Measurements from ENCODE around the gene BRAT1. TPM values are rescaled to one million over a fixed set of nuclear protein-coding genes. Genes with fewer than 3 reads are reported as not detected.

The BRAT1 gene
- polyA plus RNA-seq, 6 donors from 2014 or later = 17.7 to 29.3 (median 20.6) TPM

DNA sequence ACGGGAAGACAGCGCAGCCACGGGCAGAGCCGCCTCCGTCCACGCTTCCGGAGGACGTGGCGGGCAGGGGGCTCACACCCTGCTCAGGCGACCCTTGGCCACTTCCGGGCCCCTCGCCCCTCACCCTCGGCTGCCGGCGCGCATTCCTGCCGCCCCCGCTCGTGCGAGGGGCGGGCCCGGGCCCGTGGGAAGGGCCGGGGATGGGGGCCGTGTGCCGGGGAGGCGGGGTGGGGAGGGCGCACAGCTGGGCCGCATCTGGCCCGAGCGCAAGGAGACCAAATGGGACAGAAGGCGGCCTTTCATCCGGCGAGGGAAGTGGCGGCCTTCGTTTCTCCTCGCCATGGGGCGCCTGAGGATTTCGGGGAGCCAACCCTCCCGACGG, 36.6 kb downstream of the BRAT1 start:
- DNase-seq (no peak), ATAC-seq (ENCODE audit: low read depth in 2 of 2) (no peak)
- H3K36me3 Mint-ChIP-seq = peaks cover 0 to 13% of the 10 kb centered on the region in 2 donors
- H3K9me3 Mint-ChIP-seq = no peaks in the 10 kb centered on the region
- peak overlapping the region; percentile 78 to 91 (median 85) for H3K4me3 Mint-ChIP-seq
- H3K27ac Mint-ChIP-seq = peak overlapping the region; percentile 57 to 98 (median 94)
- H3K4me1 Mint-ChIP-seq = peaks cover 30 to 45% (median 38%) of the 10 kb centered on the region in 3 donors
- H3K27me3 Mint-ChIP-seq = no peaks in the 10 kb centered on the region

DNA sequence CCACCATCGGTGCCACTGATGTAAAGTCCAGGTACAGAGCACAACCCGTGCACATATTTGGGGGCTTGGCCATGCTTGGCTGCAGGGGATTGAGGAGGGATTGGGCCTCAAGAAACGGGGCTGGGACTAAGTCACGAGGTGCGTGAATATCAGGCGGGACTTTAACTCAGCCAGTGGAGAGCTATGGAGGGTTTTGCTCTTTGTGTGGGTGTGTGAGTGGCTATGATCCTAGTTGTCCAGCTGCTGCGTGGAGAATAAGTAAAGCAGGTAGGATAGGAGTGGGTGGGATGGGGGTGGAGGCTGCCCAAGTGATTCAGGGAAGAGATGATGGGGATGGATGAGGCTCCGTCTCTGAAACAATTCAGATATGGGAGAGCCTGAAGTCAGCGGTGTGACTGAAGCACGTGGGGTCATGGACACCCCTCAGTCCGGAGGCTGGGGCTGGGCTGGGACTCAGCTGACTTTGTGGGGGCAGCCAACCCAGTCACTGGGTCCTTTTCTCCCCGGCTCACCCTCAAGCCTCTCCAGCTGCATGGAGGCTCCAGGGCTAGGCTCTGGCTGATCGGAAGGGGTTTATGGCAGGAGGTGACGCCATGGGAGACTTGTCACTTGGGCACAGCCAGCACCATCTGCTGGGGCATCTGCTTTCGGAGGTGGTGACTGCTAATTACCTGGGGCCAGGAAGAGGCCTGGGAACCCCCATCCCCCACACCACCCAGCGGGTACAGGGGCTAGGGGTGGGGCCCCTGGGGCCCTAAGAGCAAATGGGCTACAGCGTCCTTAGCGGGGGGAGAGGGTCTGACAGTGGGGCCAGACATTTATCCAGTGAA, 37.4 kb downstream of the BRAT1 start:
- Mint-ChIP-seq H3K36me3 (peaks cover 0 to 10% of the 10 kb centered on the region in 2 donors), H3K4me3 (peak overlapping the region; percentile 65 to 88 (median 81)), H3K27ac (peak overlapping the region; percentile 4 to 95 (median 86)), H3K9me3 (no peaks in the 10 kb centered on the region), H3K4me1 (peaks cover 32 to 45% (median 40%) of the 10 kb centered on the region in 3 donors), H3K27me3 (no peaks in the 10 kb centered on the region)
- no peak for DNase-seq
- no peak for ATAC-seq (ENCODE audit: low read depth in 2 of 2)

DNA sequence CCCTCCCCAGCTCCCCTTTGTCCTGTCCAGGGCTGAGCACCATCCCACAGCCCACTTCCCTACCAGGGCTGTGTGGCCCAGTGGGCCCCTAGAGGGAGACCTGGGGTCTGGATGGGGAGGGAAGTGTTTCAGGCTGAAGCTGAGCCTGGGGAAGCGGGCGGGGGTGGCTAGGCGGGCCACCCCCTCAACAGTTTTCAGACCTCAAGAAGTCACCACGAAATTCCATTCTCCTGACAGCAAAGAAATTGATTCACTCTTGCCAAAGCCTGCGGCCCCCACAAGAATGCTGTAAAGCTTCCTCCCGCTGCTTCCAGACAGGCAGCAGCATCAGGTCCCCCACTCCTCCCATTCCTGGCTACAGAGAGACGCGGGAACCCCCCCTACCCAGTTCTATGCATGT, 38.3 kb downstream of the BRAT1 start:
- Mint-ChIP-seq H3K4me1 (peaks cover 34 to 45% (median 40%) of the 10 kb centered on the region in 3 donors), H3K27ac (peak overlapping the region in 2 of 6 donors; percentile 7 to 42), H3K27me3 (no peaks in the 10 kb centered on the region), H3K9me3 (no peaks in the 10 kb centered on the region), H3K36me3 (peaks cover 0 to 5% of the 10 kb centered on the region in 2 donors), H3K4me3 (peak overlapping the region in 2 of 8 donors; percentile 9 to 85)
- no peak for ATAC-seq (ENCODE audit: low read depth in 2 of 2)
- DNase-seq = no peak

DNA sequence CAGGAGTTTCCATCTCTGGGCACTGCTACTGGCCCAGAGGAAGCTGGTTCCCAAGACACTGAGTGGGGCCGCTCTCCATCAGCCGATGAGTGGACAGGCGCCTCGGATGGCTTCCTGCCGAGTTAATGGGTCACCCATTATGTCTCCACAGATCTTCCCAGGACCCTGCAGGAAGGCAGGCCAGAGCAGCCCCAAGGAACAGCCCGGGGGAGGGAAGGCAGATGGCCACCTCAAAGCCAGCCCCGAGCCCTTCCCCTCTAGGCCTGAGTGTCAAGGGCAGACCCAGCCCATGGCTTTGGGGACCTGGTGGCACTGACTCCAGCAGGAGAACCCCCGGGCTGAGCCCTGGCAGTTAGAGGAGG, 39.1 kb downstream of the BRAT1 start:
- peaks cover 33 to 46% (median 40%) of the 10 kb centered on the region in 3 donors for H3K4me1 Mint-ChIP-seq
- no peaks in the 10 kb centered on the region for H3K9me3 Mint-ChIP-seq
- peak overlapping the region in 3 of 6 donors; percentile 36 to 39 (median 38) for H3K27ac Mint-ChIP-seq
- no peaks in the 10 kb centered on the region for H3K36me3 Mint-ChIP-seq
- H3K4me3 Mint-ChIP-seq = peak overlapping the region in 1 of 8 donors; percentile 77
- no peaks in the 10 kb centered on the region for H3K27me3 Mint-ChIP-seq
- no peak for DNase-seq
- ATAC-seq (ENCODE audit: low read depth in 2 of 2) = no peak

DNA sequence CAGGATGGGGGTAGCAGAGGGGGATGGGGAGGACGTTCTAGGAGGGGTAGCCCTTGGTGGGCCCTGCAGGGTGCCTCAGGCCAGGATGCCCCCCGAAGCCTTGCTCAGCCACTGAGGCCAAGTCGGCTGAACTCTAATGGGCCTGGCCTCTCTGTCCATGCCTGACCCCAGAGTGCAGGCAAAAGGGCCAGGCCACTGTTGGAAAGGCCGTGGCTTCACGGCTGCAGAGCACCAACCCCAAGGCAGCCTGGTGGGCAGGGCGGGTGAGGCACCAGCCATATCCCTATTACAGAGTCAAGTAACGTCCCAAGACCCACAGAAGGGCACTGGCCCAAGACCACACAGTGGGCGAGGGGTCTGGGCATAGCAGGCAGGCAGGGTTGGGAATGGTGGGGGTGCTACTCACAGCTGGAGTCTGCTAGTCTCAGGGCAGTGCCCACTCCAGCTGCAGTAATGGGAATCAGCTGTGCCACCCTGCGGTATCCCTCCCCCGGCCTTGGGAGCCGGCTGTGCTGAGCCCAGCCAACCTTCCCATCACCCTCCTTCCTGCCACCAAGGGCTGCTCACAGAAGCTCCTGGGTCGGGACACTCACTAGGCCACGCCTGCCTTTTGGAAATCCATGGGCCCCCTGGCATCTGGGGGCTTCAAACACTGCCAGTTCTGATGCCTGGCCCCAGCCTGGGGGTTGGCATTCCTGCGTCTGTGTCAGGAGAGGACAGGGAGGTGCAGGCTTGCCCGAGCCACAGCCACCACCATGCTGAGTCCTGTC, 39.7 kb downstream of the BRAT1 start:
- H3K27ac Mint-ChIP-seq = peak overlapping the region in 1 of 6 donors; percentile 39
- no peaks in the 10 kb centered on the region for H3K9me3 Mint-ChIP-seq
- H3K27me3 Mint-ChIP-seq = no peaks in the 10 kb centered on the region
- H3K4me3 Mint-ChIP-seq = peak overlapping the region in 1 of 8 donors; percentile 33
- no peaks in the 10 kb centered on the region for H3K36me3 Mint-ChIP-seq
- H3K4me1 Mint-ChIP-seq = peaks cover 34 to 51% (median 42%) of the 10 kb centered on the region in 3 donors
- no peak for ATAC-seq (ENCODE audit: low read depth in 2 of 2)
- DNase-seq = no peak

DNA sequence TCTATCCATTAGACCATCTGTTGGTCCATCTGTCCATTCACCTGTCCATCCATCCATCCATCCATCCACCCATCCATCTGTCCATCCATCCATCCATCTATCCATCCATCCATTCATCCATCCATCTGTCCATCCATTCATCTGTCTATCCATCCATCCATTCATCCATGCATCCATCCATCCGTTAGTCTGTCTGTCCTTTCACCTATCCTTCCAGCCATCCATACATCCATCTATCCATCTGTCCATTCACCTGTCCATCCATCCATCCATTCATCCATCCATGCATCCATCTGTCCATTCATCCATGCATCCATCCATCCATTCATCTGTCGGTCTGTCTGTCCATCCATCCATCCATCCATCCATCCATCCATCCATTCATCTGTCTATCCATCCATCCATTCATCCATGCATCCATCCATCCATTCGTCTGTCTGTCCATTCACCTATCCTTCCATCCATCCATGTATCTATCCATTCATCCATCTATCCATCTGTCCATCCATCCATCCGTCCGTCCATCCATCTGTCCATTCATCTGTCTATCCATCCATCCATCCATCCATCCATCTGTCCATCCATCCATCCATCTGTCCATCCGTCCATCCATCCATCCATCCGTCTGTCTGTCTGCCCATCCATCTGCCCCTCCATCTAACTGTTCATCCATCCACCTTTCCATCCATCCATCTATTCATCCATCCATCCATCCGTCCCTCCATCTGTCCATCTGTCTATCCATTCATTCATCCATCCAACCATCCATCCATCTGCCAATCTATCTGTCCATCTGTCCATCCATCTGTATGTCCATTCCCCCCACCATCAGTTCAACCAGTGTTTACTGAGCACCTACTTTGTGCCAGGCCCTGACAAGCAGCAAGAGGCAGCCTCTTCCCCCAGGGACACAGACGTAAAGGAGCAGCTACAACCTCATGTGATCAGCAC, 40.6 kb downstream of the BRAT1 start:
- Mint-ChIP-seq H3K4me1 (peaks cover 39 to 53% (median 51%) of the 10 kb centered on the region in 3 donors), H3K27me3 (no peaks in the 10 kb centered on the region), H3K36me3 (no peaks in the 10 kb centered on the region), H3K4me3 (no peak overlapping the region), H3K9me3 (no peaks in the 10 kb centered on the region), H3K27ac (no peak overlapping the region)
- DNase-seq = no peak
- no peak for ATAC-seq (ENCODE audit: low read depth in 2 of 2)

DNA sequence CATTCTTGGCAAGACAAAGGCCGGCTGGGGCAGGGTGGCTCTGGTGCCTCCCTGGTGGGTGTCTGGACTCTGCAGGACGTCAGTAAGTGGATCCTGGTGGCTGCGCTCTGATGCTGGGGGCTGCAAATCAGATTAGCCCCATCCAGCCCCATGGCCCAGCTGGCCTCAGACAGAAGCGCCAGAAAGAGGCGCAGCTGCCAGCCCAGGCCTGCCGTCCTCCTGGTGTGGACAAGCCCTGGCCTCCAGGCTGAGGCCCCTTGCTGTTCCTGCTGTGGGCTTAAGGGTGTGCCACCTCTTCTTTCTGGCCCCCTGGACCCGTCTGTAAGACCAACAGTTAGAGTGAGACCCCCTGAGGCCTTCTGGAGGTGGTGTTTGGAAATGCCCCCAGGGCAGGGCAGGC, 41.6 kb downstream of the BRAT1 start:
- no peak for ATAC-seq (ENCODE audit: low read depth in 2 of 2)
- Mint-ChIP-seq H3K9me3 (no peaks in the 10 kb centered on the region), H3K36me3 (no peaks in the 10 kb centered on the region), H3K4me1 (peaks cover 49 to 64% (median 61%) of the 10 kb centered on the region in 3 donors), H3K4me3 (peak overlapping the region in 1 of 8 donors; percentile 79), H3K27ac (peak overlapping the region in 3 of 6 donors; percentile 99 to 100 (median 100)), H3K27me3 (no peaks in the 10 kb centered on the region)
- DNase-seq = no peak

DNA sequence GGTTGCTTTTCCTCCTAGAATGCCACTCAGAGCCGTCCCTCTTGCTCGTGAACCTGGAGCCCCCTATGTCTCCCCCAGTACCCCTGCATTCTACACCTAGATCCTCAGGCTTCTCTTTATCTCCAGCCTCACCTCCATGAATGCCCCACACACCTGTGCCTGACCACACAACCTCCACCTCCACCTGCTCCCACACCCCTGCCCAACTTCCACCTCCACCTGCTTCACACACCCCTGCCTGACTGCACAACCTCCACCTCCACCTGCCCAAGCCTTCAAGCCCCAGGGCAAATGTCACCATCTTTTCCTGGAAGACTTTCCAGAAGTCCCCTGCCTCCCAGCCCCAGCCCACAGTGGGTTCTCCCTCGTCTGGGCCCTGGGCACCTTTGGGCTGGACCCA, 42.6 kb downstream of the BRAT1 start:
- Mint-ChIP-seq H3K36me3 (no peaks in the 10 kb centered on the region), H3K9me3 (no peaks in the 10 kb centered on the region), H3K27me3 (no peaks in the 10 kb centered on the region), H3K4me1 (peaks cover 50 to 65% (median 62%) of the 10 kb centered on the region in 3 donors), H3K4me3 (peak overlapping the region in 7 of 8 donors; percentile 79 to 90 (median 87)), H3K27ac (peak overlapping the region in 5 of 6 donors; percentile 99 to 100 (median 100))
- ATAC-seq (ENCODE audit: low read depth in 2 of 2) = no peak
- no peak for DNase-seq

DNA sequence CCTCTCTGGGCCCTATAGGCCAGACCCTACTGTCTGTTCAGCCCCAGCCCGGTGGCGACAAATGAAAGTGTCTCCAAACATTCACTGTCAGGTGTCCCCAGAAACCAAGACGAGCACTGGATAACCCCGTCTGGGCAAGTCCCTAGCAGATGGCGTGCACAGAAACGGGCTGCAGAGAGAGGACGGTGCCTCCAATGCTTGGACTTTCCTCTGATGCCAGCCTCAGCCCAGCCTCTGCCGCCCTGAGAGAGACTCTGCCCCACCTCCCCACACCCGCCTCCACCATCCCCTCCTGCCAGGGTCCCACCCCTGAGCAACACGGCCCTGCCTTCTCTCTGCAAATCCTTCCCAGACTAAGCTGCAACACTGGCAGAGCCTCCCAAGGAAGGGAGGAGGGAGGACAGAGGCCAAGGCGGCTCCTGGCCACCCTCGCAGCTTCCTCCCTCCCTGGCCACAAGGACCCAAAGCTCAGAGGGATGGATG, 43.1 kb downstream of the BRAT1 start:
- Mint-ChIP-seq H3K27me3 (no peaks in the 10 kb centered on the region), H3K4me3 (peak overlapping the region; percentile 79 to 90 (median 88)), H3K4me1 (peaks cover 53 to 63% (median 62%) of the 10 kb centered on the region in 3 donors), H3K9me3 (no peaks in the 10 kb centered on the region), H3K36me3 (no peaks in the 10 kb centered on the region), H3K27ac (peak overlapping the region in 5 of 6 donors; percentile 99 to 100 (median 100))
- ATAC-seq (ENCODE audit: low read depth in 2 of 2) = peak; percentile 22 to 29
- peak; percentile 65 for DNase-seq

DNA sequence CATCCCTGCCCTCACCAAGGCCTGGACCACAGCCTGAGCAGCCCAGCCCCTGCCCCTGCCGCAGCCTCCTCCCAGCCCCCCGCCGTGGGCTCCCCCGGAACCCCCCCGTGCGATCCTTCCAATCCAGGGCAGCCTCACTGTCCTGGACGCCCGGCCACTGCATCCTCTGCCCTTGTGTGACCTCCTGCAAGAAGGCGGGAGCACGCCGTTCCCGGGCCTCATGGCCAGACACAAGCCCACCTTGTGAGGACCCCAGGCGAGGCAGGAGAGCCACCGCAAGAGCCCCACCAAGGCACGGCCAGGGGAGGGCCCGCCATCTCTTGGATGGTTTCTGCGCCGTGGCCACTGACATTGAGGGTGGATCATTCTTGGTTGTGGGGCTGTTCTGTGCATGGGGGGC, 43.6 kb downstream of the BRAT1 start:
- ATAC-seq (ENCODE audit: low read depth in 2 of 2) (no peak), DNase-seq (no peak)
- peak overlapping the region in 5 of 6 donors; percentile 99 to 100 (median 100) for H3K27ac Mint-ChIP-seq
- peak overlapping the region; percentile 79 to 90 (median 88) for H3K4me3 Mint-ChIP-seq
- H3K4me1 Mint-ChIP-seq = peaks cover 53 to 65% (median 60%) of the 10 kb centered on the region in 3 donors
- H3K27me3 Mint-ChIP-seq = no peaks in the 10 kb centered on the region
- H3K36me3 Mint-ChIP-seq = no peaks in the 10 kb centered on the region
- H3K9me3 Mint-ChIP-seq = no peaks in the 10 kb centered on the region

DNA sequence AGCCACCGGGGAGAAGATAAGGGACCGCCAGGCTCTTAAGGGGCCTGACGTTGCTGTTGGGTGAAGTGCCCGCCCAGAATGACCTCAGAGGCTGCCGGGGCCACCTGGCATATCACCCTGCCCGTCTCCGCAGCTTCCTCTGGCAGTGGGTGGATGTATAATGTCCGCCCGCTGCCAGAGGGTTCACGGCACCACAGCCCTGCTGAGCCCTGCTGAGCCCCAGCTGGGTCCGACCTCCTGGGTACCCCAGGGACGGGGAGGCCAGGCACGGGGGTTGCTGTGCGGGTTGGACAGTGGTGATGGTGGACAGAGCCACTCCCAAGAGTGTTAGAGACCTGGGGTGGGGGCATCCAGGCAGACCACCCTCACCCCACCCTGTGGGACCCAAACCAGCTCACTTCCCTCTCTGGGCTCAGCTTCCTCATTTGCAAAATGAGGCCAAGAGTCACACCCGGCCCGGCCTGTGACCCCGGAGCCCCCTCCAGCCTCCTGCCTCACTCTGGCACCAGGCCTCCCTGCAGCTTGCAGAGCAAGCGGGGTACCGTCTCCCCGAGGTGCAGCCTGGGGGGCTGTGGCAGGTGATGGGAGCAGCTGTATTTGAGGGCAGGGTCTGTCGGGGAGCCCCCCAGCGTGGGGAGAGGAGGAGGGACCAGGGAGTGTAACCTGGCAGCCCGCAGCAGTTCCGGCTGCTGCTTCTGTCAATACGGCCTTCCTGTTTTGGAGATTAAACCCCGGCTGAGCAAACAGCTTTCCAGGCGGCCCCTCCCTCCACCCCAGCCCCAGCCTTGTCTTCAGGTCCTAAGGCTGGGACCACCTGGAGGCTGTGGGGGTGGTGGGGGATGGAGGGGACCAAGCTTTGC, 44.2 kb downstream of the BRAT1 start:
- Mint-ChIP-seq H3K4me1 (peaks cover 53 to 65% (median 64%) of the 10 kb centered on the region in 3 donors), H3K9me3 (no peaks in the 10 kb centered on the region), H3K36me3 (no peaks in the 10 kb centered on the region), H3K4me3 (peak overlapping the region; percentile 79 to 90 (median 88)), H3K27ac (peak overlapping the region in 5 of 6 donors; percentile 99 to 100 (median 100)), H3K27me3 (no peaks in the 10 kb centered on the region)
- peak; percentile 59 to 61 for ATAC-seq (ENCODE audit: low read depth in 2 of 2)
- peak; percentile 96 for DNase-seq
